ENCODE measurements around the gene DOCK3.
"Not testable (repeated sequence)": the region's sequence is repeated elsewhere in the genome, so short reads cannot be mapped to it uniquely, and the experiment has no call there.

The DOCK3 gene

GRCh38 chr3:51224843-51225242 lies 550.1 kb downstream of the DOCK3 start:
- no peak for TF ChIP-seq CTCF (IDR thresholded peaks at IDR 0.05; ENCODE audit: insufficient read depth, low read length, poor library complexity, severe bottlenecking)
- H3K36me3 ChIP-seq (ENCODE audit: control insufficient read depth, insufficient read depth, low read length) = no peaks in the 10 kb centered on the region
- no peaks in the 10 kb centered on the region for H3K27me3 ChIP-seq (replicated peaks; ENCODE audit: control insufficient read depth, insufficient read depth, low read length)
- DNase-seq (ENCODE audit: extremely low read depth, insufficient read length) = no peak
- no peak overlapping the region for H3K4me3 ChIP-seq (replicated peaks; ENCODE audit: low read depth, low read length)

GRCh38 chr3:51242939-51243338 lies 568.2 kb downstream of the DOCK3 start:
- H3K36me3 ChIP-seq (ENCODE audit: control insufficient read depth, insufficient read depth, low read length) = no peaks in the 10 kb centered on the region
- H3K27me3 ChIP-seq (replicated peaks; ENCODE audit: control insufficient read depth, insufficient read depth, low read length) = no peaks in the 10 kb centered on the region
- no peak for TF ChIP-seq CTCF (IDR thresholded peaks at IDR 0.05; ENCODE audit: insufficient read depth, low read length, poor library complexity, severe bottlenecking)
- DNase-seq (ENCODE audit: extremely low read depth, insufficient read length) = no peak
- H3K4me3 ChIP-seq (replicated peaks; ENCODE audit: low read depth, low read length) = no peak overlapping the region

- no peaks in the 10 kb centered on the region for H3K36me3 ChIP-seq (ENCODE audit: control insufficient read depth, insufficient read depth, low read length)
- H3K4me3 ChIP-seq (replicated peaks; ENCODE audit: low read depth, low read length) = no peak overlapping the region
- TF ChIP-seq CTCF (IDR thresholded peaks at IDR 0.05; ENCODE audit: insufficient read depth, low read length, poor library complexity, severe bottlenecking) = no peak
- H3K27me3 ChIP-seq (replicated peaks; ENCODE audit: control insufficient read depth, insufficient read depth, low read length) = no peaks in the 10 kb centered on the region
- no peak for DNase-seq (ENCODE audit: extremely low read depth, insufficient read length)
Observed at GRCh38 chr3:51243924-51244323, 569.2 kb downstream of the DOCK3 start.

- Histone ChIP-seq H3K4me3 (replicated peaks; ENCODE audit: low read depth, low read length) (no peak overlapping the region), H3K27me3 (replicated peaks; ENCODE audit: control insufficient read depth, insufficient read depth, low read length) (no peaks in the 10 kb centered on the region), H3K36me3 (ENCODE audit: control insufficient read depth, insufficient read depth, low read length) (no peaks in the 10 kb centered on the region)
- DNase-seq (ENCODE audit: extremely low read depth, insufficient read length) = no peak
- TF ChIP-seq CTCF (IDR thresholded peaks at IDR 0.05; ENCODE audit: insufficient read depth, low read length, poor library complexity, severe bottlenecking) = no peak
Observed at GRCh38 chr3:51245867-51246266, 571.1 kb downstream of the DOCK3 start.

DNA sequence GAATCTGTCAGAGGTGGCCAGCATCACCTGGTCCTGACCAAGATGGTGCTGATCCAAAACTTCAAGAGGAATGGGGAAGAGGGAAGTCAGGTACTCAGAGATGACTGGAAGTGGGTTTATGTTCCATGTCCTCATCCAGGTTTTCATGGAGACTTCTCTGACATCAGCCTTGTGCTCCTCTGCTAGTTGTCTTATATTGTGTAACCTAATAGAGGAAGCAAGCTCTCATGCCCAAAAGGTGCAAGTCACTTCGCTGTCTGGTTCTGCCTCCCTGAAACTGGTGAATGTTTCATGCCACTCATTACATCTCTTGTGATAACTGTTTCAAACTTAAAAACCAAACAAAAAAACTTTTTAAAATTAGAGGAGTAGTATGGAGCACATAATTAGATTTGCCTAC lies 583.1 kb downstream of the DOCK3 start:
- no peak for DNase-seq (ENCODE audit: extremely low read depth, insufficient read length)
- no peak overlapping the region for H3K4me3 ChIP-seq (replicated peaks; ENCODE audit: low read depth, low read length)
- no peaks in the 10 kb centered on the region for H3K36me3 ChIP-seq (ENCODE audit: control insufficient read depth, insufficient read depth, low read length)
- TF ChIP-seq CTCF (IDR thresholded peaks at IDR 0.05; ENCODE audit: insufficient read depth, low read length, poor library complexity, severe bottlenecking) = no peak
- H3K27me3 ChIP-seq (replicated peaks; ENCODE audit: control insufficient read depth, insufficient read depth, low read length) = no peaks in the 10 kb centered on the region

DNA sequence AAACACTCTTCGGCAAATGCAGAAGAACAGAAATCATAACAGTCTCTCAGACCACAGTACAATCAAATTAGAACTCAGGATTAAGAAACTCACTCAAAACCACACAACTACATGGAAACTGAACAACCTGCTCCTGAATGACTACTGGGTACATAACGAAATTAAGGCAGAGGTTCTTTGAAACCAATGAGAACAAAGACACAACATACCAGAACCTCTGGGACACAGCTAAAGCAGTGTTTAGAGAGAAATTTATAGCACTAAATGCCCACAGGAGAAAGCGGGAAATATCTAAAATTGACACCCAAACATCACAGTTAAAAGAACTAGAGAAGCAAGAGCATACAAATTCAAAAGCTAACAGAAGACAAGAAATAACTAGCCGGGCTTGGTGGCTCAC lies 589.4 kb downstream of the DOCK3 start:
- not testable (repeated sequence) for H3K36me3 ChIP-seq (ENCODE audit: control insufficient read depth, insufficient read depth, low read length); H3K27me3 ChIP-seq (replicated peaks; ENCODE audit: control insufficient read depth, insufficient read depth, low read length); DNase-seq (ENCODE audit: extremely low read depth, insufficient read length); H3K4me3 ChIP-seq (replicated peaks; ENCODE audit: low read depth, low read length)

All from GM06990 (cell line).